Measurements from ENCODE around the gene FKBP14.

The FKBP14 gene

DNA sequence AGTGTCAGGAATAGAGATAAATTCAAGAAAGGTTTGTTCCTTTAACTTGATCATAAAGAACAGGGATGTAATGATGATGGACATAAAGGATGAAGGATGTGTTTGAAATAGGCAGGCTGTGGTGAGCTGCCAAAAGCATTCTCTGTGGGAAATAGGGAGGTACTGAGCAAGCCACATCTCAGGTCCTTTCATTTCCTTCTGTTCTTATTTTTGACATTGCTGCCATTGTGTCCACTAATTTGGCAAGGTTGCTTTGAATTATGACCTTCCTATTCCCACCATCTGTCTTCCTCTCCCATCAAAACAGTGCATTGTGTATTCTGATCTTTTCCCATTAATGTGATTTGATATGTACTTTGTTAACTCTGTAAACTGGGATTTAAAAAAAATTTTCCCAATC lies 46.4 kb downstream of the FKBP14 start:
- Histone ChIP-seq H3K4me3 (no peak overlapping the region), H3K27ac (no peak overlapping the region)
- intact Hi-C loops (cut with DNase I; ENCODE audit: low total_unique reads): no loop called here

DNA sequence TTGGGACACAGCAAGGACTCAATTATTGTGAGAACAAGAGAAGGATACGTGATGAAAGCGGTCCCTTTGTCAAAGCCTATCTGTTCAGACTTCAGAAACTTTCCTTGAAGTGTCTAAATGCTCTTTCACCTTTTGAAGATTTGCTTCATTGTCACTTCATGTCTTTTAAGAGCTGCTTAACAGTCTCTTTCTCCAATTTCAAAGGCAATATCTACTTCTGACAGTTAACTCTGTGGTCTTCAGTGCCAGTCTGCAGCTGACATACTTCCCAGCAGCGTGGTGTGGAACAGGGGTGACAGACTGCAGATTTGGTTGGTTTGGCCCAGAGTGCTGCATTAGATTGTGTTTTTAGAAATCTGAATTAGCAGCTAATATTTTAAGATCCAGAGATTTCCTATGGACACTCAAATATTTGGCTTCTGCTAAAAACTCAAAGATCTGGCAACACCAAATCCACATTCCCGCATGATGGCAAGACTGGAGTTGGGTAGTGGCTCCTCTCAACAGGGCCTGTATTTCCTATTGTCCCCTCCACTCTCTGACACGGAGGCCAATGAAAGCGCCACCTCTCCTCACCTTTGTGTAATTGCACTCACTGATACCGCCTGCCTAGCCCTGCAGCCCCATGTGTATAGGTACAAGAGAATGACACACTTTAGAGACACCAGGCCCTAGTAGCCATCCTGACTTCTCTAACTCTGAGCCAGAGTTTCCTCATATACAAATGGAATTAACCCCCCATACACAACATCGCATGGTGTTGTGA lies 48.4 kb downstream of the FKBP14 start:
- no peak for DNase-seq
- TF ChIP-seq, protein P1, sequence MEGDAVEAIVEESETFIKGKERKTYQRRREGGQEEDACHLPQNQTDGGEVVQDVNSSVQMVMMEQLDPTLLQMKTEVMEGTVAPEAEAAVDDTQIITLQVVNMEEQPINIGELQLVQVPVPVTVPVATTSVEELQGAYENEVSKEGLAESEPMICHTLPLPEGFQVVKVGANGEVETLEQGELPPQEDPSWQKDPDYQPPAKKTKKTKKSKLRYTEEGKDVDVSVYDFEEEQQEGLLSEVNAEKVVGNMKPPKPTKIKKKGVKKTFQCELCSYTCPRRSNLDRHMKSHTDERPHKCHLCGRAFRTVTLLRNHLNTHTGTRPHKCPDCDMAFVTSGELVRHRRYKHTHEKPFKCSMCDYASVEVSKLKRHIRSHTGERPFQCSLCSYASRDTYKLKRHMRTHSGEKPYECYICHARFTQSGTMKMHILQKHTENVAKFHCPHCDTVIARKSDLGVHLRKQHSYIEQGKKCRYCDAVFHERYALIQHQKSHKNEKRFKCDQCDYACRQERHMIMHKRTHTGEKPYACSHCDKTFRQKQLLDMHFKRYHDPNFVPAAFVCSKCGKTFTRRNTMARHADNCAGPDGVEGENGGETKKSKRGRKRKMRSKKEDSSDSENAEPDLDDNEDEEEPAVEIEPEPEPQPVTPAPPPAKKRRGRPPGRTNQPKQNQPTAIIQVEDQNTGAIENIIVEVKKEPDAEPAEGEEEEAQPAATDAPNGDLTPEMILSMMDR (IDR thresholded peaks at IDR 0.05): no peak
- Histone ChIP-seq H3K27ac (no peak overlapping the region), H3K9me3 (no peaks in the 10 kb centered on the region), H3K36me3 (no peaks in the 10 kb centered on the region), H3K4me1 (peaks cover 0 to 7% (median 0%) of the 10 kb centered on the region in 4 donors), H3K4me3 (no peak overlapping the region), H3K27me3 (no peaks in the 10 kb centered on the region)
- intact Hi-C loops (cut with DNase I; ENCODE audit: low total_unique reads): no loop called here

More for the DNA sequence above, 46.4 kb downstream of the FKBP14 start:
- no peak for DNase-seq
- Histone ChIP-seq H3K9me3 (no peaks in the 10 kb centered on the region), H3K27me3 (no peaks in the 10 kb centered on the region), H3K4me1 (peaks cover 0 to 7% (median 0%) of the 10 kb centered on the region in 4 donors), H3K36me3 (no peaks in the 10 kb centered on the region)
- TF ChIP-seq, protein P1 (IDR thresholded peaks at IDR 0.05): no peak

DNA sequence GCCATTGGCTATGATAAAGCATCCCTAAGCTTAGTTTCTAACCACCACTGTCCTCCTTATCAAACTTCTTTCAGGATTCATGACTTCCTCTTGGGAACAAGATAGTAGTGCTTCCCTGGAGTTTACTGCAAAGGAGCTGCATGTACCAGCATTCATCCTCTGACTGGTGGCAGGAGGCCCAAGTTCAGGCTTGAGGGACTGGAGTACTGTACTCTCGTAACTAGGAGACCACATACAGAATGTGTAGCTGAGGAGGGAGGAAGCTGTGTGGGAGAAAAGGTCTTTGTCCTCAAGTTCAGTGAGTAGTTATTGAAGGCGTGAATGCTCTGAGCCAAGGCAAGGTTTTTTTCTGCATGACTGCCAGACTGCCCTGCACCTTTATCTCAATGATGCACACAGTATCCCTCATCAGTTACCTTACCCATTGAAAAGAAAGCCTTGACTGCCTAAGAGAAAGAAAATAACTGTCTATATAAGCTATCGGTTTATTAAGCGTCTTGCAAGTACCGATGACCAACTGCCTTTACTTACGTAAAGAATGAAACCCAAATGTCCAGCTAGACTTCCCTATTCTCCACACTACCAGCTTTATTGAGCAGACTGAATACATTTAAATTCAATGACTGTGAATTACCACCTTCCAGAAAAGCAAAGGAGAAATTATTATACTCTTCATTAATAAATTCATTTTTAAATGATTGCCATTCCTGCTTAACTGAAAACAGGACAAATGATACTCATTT lies 49.7 kb downstream of the FKBP14 start:
- DNase-seq: no peak
- intact Hi-C loops (cut with DNase I; ENCODE audit: low total_unique reads): no loop called here
- no peak overlapping the region for H3K27ac ChIP-seq

DNA sequence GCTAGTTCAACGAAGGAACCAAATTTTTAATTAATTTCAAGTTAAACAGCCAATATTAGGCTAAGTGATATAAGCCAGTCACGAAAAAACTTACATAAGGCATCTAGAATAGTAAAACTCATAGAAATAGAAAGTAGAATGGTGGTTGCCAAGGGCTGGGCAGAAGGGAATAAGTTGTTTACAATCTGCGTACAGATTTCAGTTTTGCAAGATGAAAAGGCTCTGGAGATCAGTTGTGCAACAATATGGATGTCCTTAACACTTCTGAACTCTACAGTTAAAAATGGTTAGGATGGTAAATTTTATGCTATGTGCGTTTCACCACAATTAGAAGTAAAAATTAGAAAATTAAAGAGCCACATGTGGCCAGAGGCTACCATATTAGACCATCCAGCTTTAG lies 50.2 kb downstream of the FKBP14 start:
- H3K4me3 ChIP-seq: no peak overlapping the region
- H3K27ac ChIP-seq: no peak overlapping the region
- no peaks in the 10 kb centered on the region for H3K36me3 ChIP-seq
- no peaks in the 10 kb centered on the region for H3K9me3 ChIP-seq
- no peaks in the 10 kb centered on the region for H3K27me3 ChIP-seq
- intact Hi-C loops (cut with DNase I; ENCODE audit: low total_unique reads): no loop called here
- TF ChIP-seq, protein P1 (IDR thresholded peaks at IDR 0.05): no peak
- no peak for DNase-seq
- peaks cover 0 to 7% (median 0%) of the 10 kb centered on the region in 4 donors for H3K4me1 ChIP-seq

More for the DNA sequence above, 49.7 kb downstream of the FKBP14 start:
- no peaks in the 10 kb centered on the region for H3K9me3 ChIP-seq
- H3K36me3 ChIP-seq: no peaks in the 10 kb centered on the region
- H3K4me3 ChIP-seq: no peak overlapping the region
- TF ChIP-seq, protein P1 (IDR thresholded peaks at IDR 0.05): no peak
- peaks cover 0 to 7% (median 0%) of the 10 kb centered on the region in 4 donors for H3K4me1 ChIP-seq
- H3K27me3 ChIP-seq: no peaks in the 10 kb centered on the region

DNA sequence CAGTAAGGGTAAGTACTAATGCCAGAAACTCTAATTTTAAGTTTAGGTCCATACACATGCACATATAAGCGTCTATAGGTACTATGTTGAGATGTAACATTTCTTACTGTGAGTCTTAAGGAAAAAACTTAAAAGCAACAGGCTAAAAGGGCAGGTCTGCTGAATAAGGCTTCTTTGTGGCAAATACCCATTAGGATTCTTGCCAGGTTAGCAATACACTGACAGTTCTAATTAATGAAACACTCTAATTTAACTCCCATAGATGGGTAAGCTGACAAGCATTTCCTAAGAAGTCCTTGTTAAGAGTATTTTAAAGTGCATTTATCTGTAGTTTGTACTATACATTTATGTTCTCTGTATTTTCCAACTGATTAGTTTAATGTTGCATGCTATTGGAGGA lies 50.9 kb downstream of the FKBP14 start:
- Histone ChIP-seq H3K4me3 (no peak overlapping the region), H3K9me3 (no peaks in the 10 kb centered on the region), H3K4me1 (peaks cover 0 to 7% (median 0%) of the 10 kb centered on the region in 4 donors), H3K36me3 (no peaks in the 10 kb centered on the region), H3K27ac (no peak overlapping the region), H3K27me3 (no peaks in the 10 kb centered on the region)
- intact Hi-C loops (cut with DNase I; ENCODE audit: low total_unique reads): no loop called here
- DNase-seq: no peak
- TF ChIP-seq, protein P1 (IDR thresholded peaks at IDR 0.05): no peak
